ENCODE data around the gene POU2AF1.
A peak's percentile ranks its signal among the peaks of the same experiment; 100 is the strongest.

Gene POU2AF1

DNA sequence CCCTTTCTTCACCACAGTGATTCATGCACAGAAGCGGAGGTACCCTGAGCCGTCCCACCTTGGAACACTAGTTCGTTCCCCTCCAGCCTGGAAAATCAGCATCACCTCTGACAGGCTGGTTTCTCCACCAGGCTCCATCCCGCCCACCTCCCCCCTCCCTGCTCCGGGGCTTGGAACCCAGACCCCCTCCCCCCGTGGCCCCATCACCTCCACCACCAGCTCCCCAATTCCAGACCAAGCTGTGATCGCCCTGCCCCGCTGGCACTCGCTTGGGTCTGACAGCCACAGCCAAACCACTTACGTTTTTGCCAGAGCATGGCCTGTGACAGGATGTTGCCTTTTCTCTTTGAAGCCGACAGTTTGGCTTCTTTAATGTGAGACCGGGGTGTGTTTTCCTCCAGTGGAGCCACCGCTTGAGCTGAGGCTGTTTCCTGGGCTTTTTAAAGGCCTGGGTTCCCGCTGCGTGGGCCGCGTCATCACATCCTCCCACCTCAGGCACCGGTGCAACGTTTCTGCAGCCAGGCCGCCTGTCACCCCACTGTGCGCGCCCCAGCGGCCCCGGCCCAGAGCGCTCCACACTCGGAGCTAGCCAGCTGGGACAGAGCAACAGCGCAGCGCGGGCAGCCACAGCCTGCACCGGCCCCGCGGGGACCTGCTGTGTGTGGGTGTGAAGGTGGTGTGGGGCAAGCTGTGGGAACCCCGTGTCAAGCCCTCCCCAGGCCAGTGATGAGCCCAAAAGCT is at the start of gene POU2AF1:
Gene POU2AF1 (minus strand): TSS at position 415 of the 741 bp plus-strand sequence. CDS start 98 bp downstream, at position 317.
- no peak for DNase-seq (ENCODE audit: low spot score)

DNA sequence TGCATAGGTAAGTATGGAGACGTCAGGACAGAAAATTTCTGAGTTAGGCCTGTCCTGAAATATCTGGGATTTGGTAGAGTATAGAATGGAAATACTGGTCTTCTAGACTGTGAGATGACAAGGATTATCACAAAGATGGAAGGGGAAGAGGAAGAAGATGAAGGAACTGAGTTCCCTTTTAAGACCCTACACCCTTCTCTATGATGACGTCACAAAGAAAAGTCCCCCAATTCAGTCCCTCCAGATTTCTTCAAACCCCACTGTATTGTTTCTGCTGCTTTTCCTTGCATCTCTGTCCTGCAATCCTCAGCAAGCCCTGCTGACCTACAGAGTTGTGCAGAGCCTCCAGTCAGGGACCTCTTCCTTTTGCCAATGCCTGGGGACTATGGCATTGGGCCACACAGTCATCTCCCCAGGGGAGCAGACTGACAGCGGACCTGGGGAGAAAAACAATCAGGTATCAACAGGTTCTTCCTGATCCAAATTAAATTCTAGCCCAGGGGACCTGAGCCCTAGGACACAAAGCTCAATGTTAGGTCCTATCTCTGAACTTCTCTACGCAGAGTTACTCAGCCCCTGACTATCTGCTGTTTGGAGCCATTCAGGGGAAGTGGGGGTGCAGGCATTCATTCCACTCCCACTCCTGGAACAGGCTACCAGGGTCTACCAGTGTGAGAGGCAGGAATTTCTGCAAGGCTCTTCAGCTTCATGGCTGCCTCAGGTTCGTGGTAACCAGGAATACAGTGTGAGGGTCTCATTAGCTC is 49.2 kb upstream of the POU2AF1 start:
- no peak for DNase-seq (ENCODE audit: low spot score)

GRCh38 chr11:111427471-111427912 is 48.4 kb upstream of the POU2AF1 start:
- DNase-seq (ENCODE audit: low spot score): no peak

- DNase-seq (ENCODE audit: low spot score): no peak
Observed at GRCh38 chr11:111426617-111427016, 47.5 kb upstream of the POU2AF1 start.

GRCh38 chr11:111423250-111423615 is 44.2 kb upstream of the POU2AF1 start:
- no peak for DNase-seq (ENCODE audit: low spot score)

DNA sequence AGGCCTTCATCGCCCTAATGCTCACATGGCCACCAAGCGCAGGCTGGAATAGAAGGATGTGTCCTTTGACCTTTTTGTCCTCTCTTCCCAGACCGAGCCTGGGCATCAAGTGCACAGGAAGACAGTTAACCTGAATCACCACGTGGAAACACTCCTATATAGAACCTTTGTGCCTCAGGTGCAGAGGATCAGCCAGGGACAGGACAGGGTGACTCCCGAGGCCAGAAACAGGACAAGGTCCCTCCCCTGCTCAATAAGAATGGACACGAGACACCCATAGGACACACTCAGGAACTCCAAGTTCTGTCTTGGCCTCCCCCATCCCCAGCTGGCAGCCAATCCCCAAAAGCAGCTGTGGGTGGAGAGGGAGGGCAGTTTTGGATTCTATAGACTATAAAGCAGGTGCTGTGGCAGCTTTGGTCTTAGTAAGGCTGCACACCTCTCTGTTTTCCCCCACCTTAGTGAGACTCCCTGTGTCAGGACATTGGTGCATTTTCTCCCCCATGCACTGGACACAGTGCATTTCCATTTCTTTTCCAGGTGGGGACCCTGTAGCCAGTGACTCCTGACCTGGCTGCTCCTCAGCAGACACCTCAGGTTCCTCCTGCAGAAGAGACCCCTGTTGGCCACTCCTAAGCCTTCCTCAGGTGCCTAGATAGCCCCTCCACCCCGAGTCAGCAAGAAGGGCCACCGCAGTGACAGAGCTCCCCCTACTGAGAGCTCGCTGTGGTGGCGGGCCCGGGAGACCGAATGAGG is 43.6 kb upstream of the POU2AF1 start:
- DNase-seq (ENCODE audit: low spot score): peak; percentile 60

GRCh38 chr11:111421251-111421650 is 42.2 kb upstream of the POU2AF1 start:
- no peak for DNase-seq (ENCODE audit: low spot score)

DNA sequence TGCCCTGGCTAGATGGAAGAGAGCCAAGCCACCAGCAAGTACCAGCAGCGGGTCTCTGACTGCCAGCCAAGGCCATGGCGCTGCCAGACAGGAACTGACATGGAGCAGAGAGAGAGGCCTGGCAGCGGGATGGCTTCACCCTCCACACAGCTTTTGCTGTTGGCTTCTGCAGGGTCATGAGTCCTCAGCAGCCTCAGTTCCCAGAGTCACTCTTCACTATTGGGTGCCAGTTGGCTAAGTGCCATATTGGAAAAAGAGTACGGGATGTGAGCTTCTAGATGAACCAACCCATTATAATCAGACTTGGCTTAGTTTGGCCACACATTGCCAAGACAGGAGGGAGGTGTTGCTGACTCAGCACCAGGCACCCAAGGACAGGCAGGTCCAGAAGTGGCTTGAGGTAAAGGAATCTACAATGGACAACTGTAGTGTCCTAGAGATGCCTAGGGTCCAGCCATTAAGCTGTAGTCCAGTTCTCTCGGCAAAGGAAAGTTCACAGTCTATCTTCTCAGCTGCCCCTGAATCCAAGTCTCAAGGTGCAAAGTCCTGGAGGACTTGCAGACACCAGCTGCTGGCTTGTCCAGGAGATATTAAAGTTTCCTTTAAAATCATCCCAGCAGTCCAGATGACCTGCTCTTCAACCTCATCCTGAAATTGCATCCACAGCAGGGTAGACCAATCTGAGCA is 40.7 kb upstream of the POU2AF1 start:
- peak; percentile 70 for DNase-seq (ENCODE audit: low spot score)

DNA sequence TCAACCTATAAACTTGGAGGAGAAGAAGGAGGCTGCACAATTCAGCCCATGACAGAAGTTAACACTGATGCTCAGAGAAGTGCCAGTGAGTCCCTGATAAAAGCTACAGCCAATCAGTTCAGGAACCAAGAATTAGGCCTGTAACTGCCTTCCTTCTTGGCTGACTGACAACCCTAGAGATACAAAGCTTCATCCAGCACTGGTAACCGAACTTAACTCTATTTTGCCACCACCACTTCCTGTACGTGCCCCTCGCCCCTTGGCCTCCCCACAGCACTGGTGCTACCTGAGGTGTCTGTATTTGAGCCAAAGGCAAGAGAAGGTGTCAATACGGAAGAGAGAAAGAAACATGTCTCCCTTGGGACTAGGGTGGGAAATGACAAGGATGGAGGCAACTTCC is 40.1 kb upstream of the POU2AF1 start:
- no peak for DNase-seq (ENCODE audit: low spot score)

GRCh38 chr11:111418436-111418787 is 39.3 kb upstream of the POU2AF1 start:
- no peak for DNase-seq (ENCODE audit: low spot score)

GRCh38 chr11:111417766-111418435 is 38.8 kb upstream of the POU2AF1 start:
- DNase-seq (ENCODE audit: low spot score): peak; percentile 19

DNA sequence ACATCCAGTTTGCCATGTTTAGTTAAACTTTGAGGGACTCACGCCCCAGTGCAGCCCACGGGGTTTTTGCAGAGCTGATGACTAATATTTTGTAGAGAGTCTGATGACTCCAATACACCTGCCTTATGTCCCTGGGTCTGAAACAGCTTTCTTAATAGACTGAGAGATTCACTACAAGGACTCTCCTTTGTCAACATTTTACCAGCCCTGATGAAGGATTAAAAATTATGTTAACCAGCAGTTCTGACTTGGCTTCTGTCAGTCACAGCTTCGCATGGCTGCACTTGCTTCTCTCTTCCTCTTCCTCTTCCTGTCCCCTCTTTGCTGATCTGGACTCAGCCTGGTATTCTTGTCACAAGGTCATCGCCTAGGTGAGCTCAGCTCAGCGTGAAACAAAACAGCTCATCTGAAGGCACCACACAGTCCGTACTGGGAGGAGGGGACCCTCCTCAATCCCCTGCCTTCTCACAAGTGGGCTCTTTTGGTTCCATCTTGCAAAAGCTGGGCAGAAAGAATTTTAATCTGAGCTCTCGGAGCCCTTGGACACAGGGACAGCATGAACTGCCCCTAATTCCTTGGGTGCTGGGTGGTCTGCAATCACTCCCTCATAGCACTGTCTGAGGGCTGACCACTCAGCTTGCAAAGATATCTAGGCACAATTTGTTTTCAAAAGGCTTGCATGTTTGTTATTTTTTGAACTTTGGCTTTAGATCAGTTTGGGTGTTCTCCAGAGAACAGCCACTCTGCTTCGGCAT is 38.1 kb upstream of the POU2AF1 start:
- peak; percentile 16 for DNase-seq (ENCODE audit: low spot score)

DNA sequence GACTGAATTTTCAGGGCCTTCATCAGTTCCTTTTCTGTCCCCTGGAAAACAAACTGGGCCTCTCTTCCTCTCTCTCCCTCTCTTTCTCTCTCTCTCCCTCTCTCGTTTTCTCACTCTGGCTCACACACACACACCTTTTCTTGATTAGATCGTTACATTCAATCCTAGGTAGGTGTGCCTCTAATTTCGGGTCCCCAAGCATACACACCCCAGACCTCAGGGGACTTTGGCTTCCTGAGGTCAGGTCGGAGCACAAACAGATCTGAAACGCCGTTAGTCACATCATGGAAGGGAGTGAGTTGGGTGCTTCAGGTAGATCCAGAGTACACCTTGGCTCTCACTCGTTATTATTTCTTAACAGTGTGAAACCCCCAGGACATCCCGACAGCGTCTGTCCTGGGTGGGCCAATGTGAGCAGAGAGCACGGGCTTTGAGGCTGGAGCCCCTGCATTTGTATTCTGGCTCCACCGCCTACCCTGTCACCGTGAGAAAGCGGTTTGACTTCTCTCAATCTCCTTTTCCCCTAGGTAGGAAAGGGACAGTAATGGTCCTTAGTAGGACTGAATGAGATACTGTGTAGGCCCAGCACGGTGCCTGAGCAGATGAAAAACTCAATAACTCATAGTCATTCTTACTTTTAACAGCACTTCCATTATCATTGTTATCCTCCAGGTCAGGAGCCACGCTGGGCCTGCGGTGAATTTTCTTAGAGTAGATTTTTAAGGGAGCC is 37.3 kb upstream of the POU2AF1 start:
- DNase-seq (ENCODE audit: low spot score): no peak

- DNase-seq (ENCODE audit: low spot score): no peak
Observed at GRCh38 chr11:111414936-111415335, 35.9 kb upstream of the POU2AF1 start.

- no peak for DNase-seq (ENCODE audit: low spot score)
Observed at GRCh38 chr11:111414267-111414931, 35.3 kb upstream of the POU2AF1 start.

GRCh38 chr11:111413849-111414248 is 34.8 kb upstream of the POU2AF1 start:
- DNase-seq (ENCODE audit: low spot score): no peak

DNA sequence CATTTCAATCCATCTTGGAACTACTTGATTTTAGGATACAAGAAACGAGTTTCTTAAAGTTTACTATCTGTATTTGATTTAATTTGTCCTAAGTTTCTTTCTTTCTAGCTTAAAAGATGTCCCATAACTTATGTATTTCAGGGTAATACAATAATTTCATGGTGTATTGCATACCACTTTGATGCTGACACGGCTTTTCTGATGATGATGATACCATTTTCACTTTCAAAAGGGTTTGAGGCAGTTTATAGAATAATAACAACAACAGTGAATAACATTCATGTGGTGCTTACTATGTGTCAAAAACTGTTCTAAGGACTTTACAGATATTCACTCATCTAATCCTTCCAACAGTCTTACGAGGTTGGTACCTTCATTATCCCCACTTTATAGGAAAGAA is 33.2 kb upstream of the POU2AF1 start:
- no peak for DNase-seq (ENCODE audit: low spot score)

- no peak for DNase-seq (ENCODE audit: low spot score)
Observed at GRCh38 chr11:111411456-111411855, 32.4 kb upstream of the POU2AF1 start.

- DNase-seq (ENCODE audit: low spot score): no peak
Observed at GRCh38 chr11:111410951-111411350, 31.9 kb upstream of the POU2AF1 start.

GRCh38 chr11:111409915-111410314 is 30.8 kb upstream of the POU2AF1 start:
- no peak for DNase-seq (ENCODE audit: low spot score)
